GM13976 (cell line): ENCODE measurements around the gene MPI.

Source experiments
- DNase-seq: peaks from one replicate; pipeline ENCODE4 v3.0.0; 2012; ENCODE audit warnings: low spot score
- in situ Hi-C: fragments of 300-500 bp; cut with MboI; formaldehyde crosslinking; loops from one replicate; pipeline ENCODE4 v1.12.0; 2022; ENCODE audit warnings: low sequenced_read_pairs, mixed read lengths, inconsistent platforms; ENCODE audit not compliant: unreplicated experiment
- TF ChIP-seq, protein P1 (sequence below): IDR thresholded peaks from 2 replicates; pipeline ENCODE4 v1.5.1; 2012; ENCODE audit warnings: borderline replicate concordance, mild to moderate bottlenecking; ENCODE audit not compliant: insufficient read depth; ENCODE audit errors: extremely low read depth, missing control alignments, control extremely low read depth

Gene MPI

GRCh38 chr15:74895830-74896229 is 6.0 kb downstream of the MPI start:
- TF ChIP-seq, protein P1, sequence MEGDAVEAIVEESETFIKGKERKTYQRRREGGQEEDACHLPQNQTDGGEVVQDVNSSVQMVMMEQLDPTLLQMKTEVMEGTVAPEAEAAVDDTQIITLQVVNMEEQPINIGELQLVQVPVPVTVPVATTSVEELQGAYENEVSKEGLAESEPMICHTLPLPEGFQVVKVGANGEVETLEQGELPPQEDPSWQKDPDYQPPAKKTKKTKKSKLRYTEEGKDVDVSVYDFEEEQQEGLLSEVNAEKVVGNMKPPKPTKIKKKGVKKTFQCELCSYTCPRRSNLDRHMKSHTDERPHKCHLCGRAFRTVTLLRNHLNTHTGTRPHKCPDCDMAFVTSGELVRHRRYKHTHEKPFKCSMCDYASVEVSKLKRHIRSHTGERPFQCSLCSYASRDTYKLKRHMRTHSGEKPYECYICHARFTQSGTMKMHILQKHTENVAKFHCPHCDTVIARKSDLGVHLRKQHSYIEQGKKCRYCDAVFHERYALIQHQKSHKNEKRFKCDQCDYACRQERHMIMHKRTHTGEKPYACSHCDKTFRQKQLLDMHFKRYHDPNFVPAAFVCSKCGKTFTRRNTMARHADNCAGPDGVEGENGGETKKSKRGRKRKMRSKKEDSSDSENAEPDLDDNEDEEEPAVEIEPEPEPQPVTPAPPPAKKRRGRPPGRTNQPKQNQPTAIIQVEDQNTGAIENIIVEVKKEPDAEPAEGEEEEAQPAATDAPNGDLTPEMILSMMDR: no peak
- in situ Hi-C loops: no loop called here
- no peak for DNase-seq

- in situ Hi-C loops: no loop called here
- DNase-seq: no peak
- TF ChIP-seq, protein P1: no peak
Measured at GRCh38 chr15:74896316-74896715, 6.5 kb downstream of the MPI start.

- no peak for DNase-seq
- TF ChIP-seq, protein P1: no peak
- in situ Hi-C loops: no loop called here
Measured at GRCh38 chr15:74897300-74897701, 7.5 kb downstream of the MPI start.

- in situ Hi-C loops: no loop called here
- DNase-seq: peak; percentile 80
- TF ChIP-seq, protein P1: peak; percentile 75
Measured at GRCh38 chr15:74901612-74902063, 11.8 kb downstream of the MPI start.

GRCh38 chr15:74902295-74903075 is 12.6 kb downstream of the MPI start:
- no peak for DNase-seq
- in situ Hi-C loops: no loop called here
- TF ChIP-seq, protein P1: no peak

- in situ Hi-C loops: no loop called here
- no peak for DNase-seq
- TF ChIP-seq, protein P1: no peak
Measured at GRCh38 chr15:74903676-74904075, 13.8 kb downstream of the MPI start.

- TF ChIP-seq, protein P1: no peak
- in situ Hi-C loops: no loop called here
- DNase-seq: no peak
Measured at GRCh38 chr15:74904190-74904805, 14.5 kb downstream of the MPI start.
